ENCODE data around the gene SCAMP2. TPM values are rescaled to one million over a fixed set of nuclear protein-coding genes. Genes with fewer than 3 reads are reported as not detected.

Gene SCAMP2
- total RNA-seq, 1 experiment from 2014 or later, result 50.2 TPM

- no peaks in the 10 kb centered on the region for H3K36me3 Mint-ChIP-seq (ENCODE audit: insufficient read depth in 1 of 3, low read depth in 3 of 3)
- no peaks in the 10 kb centered on the region for H3K23me2 ChIP-seq (ENCODE audit: insufficient read length, low read depth, low read length, poor library complexity, severe bottlenecking)
- no peaks in the 10 kb centered on the region for H3K27me3 ChIP-seq (ENCODE audit: insufficient read depth, low read length)
- peaks cover 12% of the 10 kb centered on the region for H3K27me3 Mint-ChIP-seq (ENCODE audit: low read depth)
- H2BK120ac ChIP-seq (ENCODE audit: low read depth, low read length, poor library complexity, severe bottlenecking), result no peak within 1 kb of the TSS
- no peak within 1 kb of the TSS for H3K27ac Mint-ChIP-seq
- H2BK20ac ChIP-seq (ENCODE audit: low read depth, low read length, poor library complexity, severe bottlenecking), result no peak within 1 kb of the TSS
- no peak within 1 kb of the TSS for H4K8ac ChIP-seq (replicated peaks; ENCODE audit: insufficient read length, low read depth, low read length)
- H3K4me1 Mint-ChIP-seq, result peaks cover 16 to 30% of the 10 kb centered on the region in 2 experiments
- H3K9me3 Mint-ChIP-seq, result no peaks in the 10 kb centered on the region; a peak in 1 of 5 replicates
- no peaks in the 10 kb centered on the region for H3K79me1 ChIP-seq (ENCODE audit: insufficient read depth, low read depth, low read length, poor library complexity, severe bottlenecking)
- H4K20me1 ChIP-seq (ENCODE audit: control insufficient read depth, insufficient read depth, insufficient read length), result no peaks in the 10 kb centered on the region
- H3K14ac ChIP-seq (ENCODE audit: insufficient read depth, low read length), result no peak within 1 kb of the TSS; the same call in 1 of the 2 replicates
- no peak for DNase-seq
- no peaks in the 10 kb centered on the region for H3K4me1 ChIP-seq (ENCODE audit: insufficient read depth, low read length)
- H3K56ac ChIP-seq (ENCODE audit: insufficient read length, low read depth, low read length), result no peak within 1 kb of the TSS
- no peak within 1 kb of the TSS for H3K27ac ChIP-seq (ENCODE audit: insufficient read length, low read depth, low read length)
- H4K5ac ChIP-seq (ENCODE audit: insufficient read length, low read depth, low read length), result no peak within 1 kb of the TSS
- no peak within 1 kb of the TSS for H3T11ph ChIP-seq (ENCODE audit: low read length)
- no peak within 1 kb of the TSS for H2BK12ac ChIP-seq (ENCODE audit: insufficient read length, low read depth, low read length)
- no peak for TF ChIP-seq CTCF (conservative IDR thresholded peaks at IDR 0.05)
- no CpG with 5 or more reads among the region's 12 CpGs for WGBS (ENCODE audit: extremely low coverage, insufficient read length, low lambda C conversion rate)
- H3K18ac ChIP-seq (ENCODE audit: insufficient read length, low read depth, low read length), result no peak within 1 kb of the TSS
- no peak within 1 kb of the TSS for H4K91ac ChIP-seq (ENCODE audit: insufficient read length, low read depth, low read length)
- H3K4me2 ChIP-seq (ENCODE audit: insufficient read depth, insufficient read length, low read length), result no peak within 1 kb of the TSS
- H3K9ac ChIP-seq (ENCODE audit: extremely low read depth, insufficient read length, low read length), result no peak within 1 kb of the TSS
- H3K4me3 Mint-ChIP-seq, result no peak within 1 kb of the TSS
- H2BK15ac ChIP-seq (ENCODE audit: low read depth, low read length), result no peak within 1 kb of the TSS
- no peak within 1 kb of the TSS for H2AFZ ChIP-seq (ENCODE audit: low read length)
- H2BK5ac ChIP-seq (ENCODE audit: insufficient read length, low read length), result no peak within 1 kb of the TSS
- no peak within 1 kb of the TSS for H3K23ac ChIP-seq (ENCODE audit: insufficient read length, low read depth, low read length)
- H3K9me3 ChIP-seq (ENCODE audit: control insufficient read depth, low read depth, low read length), result no peaks in the 10 kb centered on the region
- no peaks in the 10 kb centered on the region for H3K79me2 ChIP-seq (ENCODE audit: insufficient read depth, low read length)
- H2AK5ac ChIP-seq (ENCODE audit: insufficient read length, low read length), result no peak within 1 kb of the TSS
- no peak within 1 kb of the TSS for H3K4ac ChIP-seq (ENCODE audit: low read depth, low read length)
Observed at GRCh38 chr15:74812533-74812932, 60.6 kb downstream of the SCAMP2 start, which contains the start of gene LMAN1L. LMAN1L (plus strand) TSS chr15:74812835; CDS start chr15:74812855, 20 bp downstream.
